ENCODE measurements around the gene DNAJA3. TPM values are rescaled to one million over a fixed set of nuclear protein-coding genes. Genes with fewer than 3 reads are reported as not detected.

The DNAJA3 gene
- total RNA-seq, 4 donors from 2014 or later = 40.6 to 51.2 (median 45.9) TPM

- Histone ChIP-seq H3K4me3 (no peak overlapping the region), H3K36me3 (peaks cover 90 to 100% (median 99%) of the 10 kb centered on the region in 4 donors), H3K9me3 (no peaks in the 10 kb centered on the region), H3K27me3 (no peaks in the 10 kb centered on the region), H3K4me1 (no peaks in the 10 kb centered on the region), H3K27ac (replicated peaks in 1 of 4) (no peak overlapping the region)
- TF ChIP-seq POLR2A (IDR thresholded peaks at IDR 0.05; ENCODE audit: low read depth) = no peak
- TF ChIP-seq CTCF (IDR thresholded peaks at IDR 0.05) = no peak
- no peak for TF ChIP-seq POLR2AphosphoS5 (IDR thresholded peaks at IDR 0.05)
- no peak for TF ChIP-seq EP300 (IDR thresholded peaks at IDR 0.05)
- over 99% methylated on average over 10 of the region's 11 CpGs for WGBS
- DNase-seq (ENCODE audit: extremely low spot score) = no peak
- intact Hi-C loops (cut with DNase I) = no loop called here
These were observed 16.7 kb downstream of the DNAJA3 start for GRCh38 chr16:4442371-4442770.

GRCh38 chr16:4443271-4443670 is 17.6 kb downstream of the DNAJA3 start:
- no peaks in the 10 kb centered on the region for H3K4me1 ChIP-seq
- H3K36me3 ChIP-seq = peaks cover 90 to 100% (median 99%) of the 10 kb centered on the region in 4 donors
- no peaks in the 10 kb centered on the region for H3K9me3 ChIP-seq
- DNase-seq (ENCODE audit: extremely low spot score) = no peak
- TF ChIP-seq EP300 (IDR thresholded peaks at IDR 0.05) (no peak), POLR2A (IDR thresholded peaks at IDR 0.05; ENCODE audit: low read depth) (no peak), CTCF (IDR thresholded peaks at IDR 0.05) (no peak), POLR2AphosphoS5 (IDR thresholded peaks at IDR 0.05) (no peak)
- intact Hi-C loops (cut with DNase I) = no loop called here
- H3K4me3 ChIP-seq = no peak overlapping the region
- no peak overlapping the region for H3K27ac ChIP-seq (replicated peaks in 1 of 4)
- WGBS = 80% methylated on average over 5 of the region's 5 CpGs
- H3K27me3 ChIP-seq = no peaks in the 10 kb centered on the region

GRCh38 chr16:4443986-4444385 is 18.3 kb downstream of the DNAJA3 start:
- no peaks in the 10 kb centered on the region for H3K4me1 ChIP-seq
- no peak overlapping the region for H3K4me3 ChIP-seq
- TF ChIP-seq EP300 (IDR thresholded peaks at IDR 0.05) (no peak), POLR2AphosphoS5 (IDR thresholded peaks at IDR 0.05) (no peak), CTCF (IDR thresholded peaks at IDR 0.05) (no peak), POLR2A (IDR thresholded peaks at IDR 0.05; ENCODE audit: low read depth) (no peak)
- H3K36me3 ChIP-seq = peaks cover 92 to 100% (median 100%) of the 10 kb centered on the region in 4 donors
- 90% methylated on average over 4 of the region's 4 CpGs for WGBS
- H3K27ac ChIP-seq (replicated peaks in 1 of 4) = no peak overlapping the region
- DNase-seq (ENCODE audit: extremely low spot score) = no peak
- no peaks in the 10 kb centered on the region for H3K27me3 ChIP-seq
- intact Hi-C loops (cut with DNase I) = no loop called here
- H3K9me3 ChIP-seq = no peaks in the 10 kb centered on the region

GRCh38 chr16:4450430-4450829 is 24.8 kb downstream of the DNAJA3 start:
- 96% methylated on average over 5 of the region's 14 CpGs for WGBS

More at GRCh38 chr16:4450430-4450829, 24.8 kb downstream of the DNAJA3 start:
- no peaks in the 10 kb centered on the region for H3K9me3 ChIP-seq
- intact Hi-C loops (cut with DNase I) = no loop called here
- DNase-seq (ENCODE audit: extremely low spot score) = no peak
- peaks cover 63 to 99% (median 98%) of the 10 kb centered on the region in 4 donors for H3K36me3 ChIP-seq
- TF ChIP-seq EP300 (IDR thresholded peaks at IDR 0.05) = no peak
- no peak for TF ChIP-seq POLR2AphosphoS5 (IDR thresholded peaks at IDR 0.05)
- TF ChIP-seq POLR2A (IDR thresholded peaks at IDR 0.05; ENCODE audit: low read depth) = no peak
- TF ChIP-seq CTCF (IDR thresholded peaks at IDR 0.05) = no peak
- H3K4me1 ChIP-seq = no peaks in the 10 kb centered on the region
- H3K27ac ChIP-seq (replicated peaks in 1 of 4) = no peak overlapping the region
- H3K4me3 ChIP-seq = no peak overlapping the region
- H3K27me3 ChIP-seq = no peaks in the 10 kb centered on the region
